HG03378 (cell line): Measurements from ENCODE around the gene PRR14.
"Not testable (repeated sequence)": the region's sequence is repeated elsewhere in the genome, so short reads cannot be mapped to it uniquely, and the experiment has no call there.

Experiments
- ATAC-seq: cut with Tn5 transposase; IDR thresholded peaks from one replicate; pipeline ENCODE4 v1.9.1; 2021; ENCODE audit warnings: mild to moderate bottlenecking, moderate library complexity; ENCODE audit not compliant: unreplicated experiment

The PRR14 gene

DNA sequence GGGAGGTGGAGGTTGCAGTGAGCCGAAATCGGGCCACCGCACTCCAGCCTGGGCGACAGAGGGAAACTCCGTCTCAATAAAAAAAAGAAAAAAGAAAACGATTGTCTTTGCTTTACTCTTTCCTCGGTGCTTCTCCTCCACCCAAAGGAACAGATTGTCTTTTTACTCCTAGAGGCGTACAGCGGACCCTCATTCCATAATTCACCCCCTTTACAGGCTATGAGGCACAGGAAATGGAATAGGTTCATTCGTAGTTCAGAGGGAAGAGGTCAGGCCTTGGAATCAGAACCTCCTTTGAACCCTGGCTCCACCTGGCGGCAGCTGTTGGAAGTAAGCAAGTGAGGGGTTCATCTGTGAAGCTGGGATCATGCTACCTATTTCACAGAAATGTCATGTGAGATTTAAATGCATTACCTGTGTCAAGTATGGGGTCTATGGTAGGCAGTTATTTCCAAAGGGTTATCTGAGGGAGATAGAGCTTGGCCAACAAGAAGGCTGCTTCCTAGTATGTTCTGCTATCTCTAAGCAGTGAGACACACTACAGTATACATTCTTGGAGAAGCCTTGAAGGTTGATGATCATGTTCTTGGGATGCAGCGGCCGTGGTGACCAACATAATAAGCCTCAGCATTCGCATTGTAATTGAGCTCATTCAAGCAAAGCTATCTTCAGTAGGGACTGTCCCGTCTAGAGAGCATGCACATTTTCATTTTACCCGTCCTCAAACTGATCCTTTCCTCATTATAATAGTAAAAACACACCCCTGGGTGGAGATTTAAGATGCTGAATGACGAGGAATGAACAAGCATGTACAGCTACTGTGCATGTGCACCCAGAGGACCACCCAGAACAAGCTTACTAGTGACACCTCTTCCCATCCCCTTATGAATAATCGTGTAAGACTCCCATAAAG is 21.9 kb upstream of the PRR14 start:
- ATAC-seq, result no peak

DNA sequence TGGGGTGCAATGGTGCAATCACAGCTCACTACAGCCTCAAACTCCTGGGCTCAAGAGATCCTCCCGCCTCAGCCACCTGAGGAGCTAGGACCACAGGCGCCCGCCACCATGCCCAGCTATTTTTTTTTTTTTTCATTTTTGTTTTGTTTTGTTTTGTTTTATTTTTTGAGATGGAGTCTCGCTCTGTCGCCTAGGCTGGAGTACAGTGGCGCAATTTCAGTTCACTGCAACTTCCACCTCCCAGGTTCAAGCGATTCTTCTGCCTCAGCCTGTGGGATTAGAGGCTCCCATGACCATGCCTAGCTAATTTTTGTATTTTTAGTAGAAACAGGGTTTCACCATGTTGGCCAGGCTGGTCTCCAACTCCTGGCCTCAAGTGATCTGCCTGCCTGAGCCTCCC is 18.3 kb upstream of the PRR14 start:
- not testable (repeated sequence) for ATAC-seq

DNA sequence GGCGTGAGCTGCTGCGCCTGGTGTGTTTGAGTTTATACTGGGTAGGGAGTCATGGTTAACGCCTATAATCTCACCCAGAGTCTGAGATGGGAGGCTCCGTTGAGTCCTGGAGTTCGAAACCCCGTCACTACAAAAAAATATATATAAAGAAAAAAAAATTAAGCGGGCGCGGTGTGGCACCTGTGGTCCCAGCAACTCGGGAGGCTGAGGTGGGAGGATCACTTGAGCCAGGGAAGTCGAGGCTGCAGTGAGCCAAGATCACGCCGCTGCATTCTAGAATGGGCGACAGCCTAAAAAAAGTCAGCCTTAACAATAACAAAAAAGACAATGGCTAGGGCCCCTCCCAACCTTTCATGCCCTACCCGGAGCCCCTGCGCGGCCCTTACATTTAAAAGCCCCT is 17.2 kb upstream of the PRR14 start:
- ATAC-seq, result no peak

DNA sequence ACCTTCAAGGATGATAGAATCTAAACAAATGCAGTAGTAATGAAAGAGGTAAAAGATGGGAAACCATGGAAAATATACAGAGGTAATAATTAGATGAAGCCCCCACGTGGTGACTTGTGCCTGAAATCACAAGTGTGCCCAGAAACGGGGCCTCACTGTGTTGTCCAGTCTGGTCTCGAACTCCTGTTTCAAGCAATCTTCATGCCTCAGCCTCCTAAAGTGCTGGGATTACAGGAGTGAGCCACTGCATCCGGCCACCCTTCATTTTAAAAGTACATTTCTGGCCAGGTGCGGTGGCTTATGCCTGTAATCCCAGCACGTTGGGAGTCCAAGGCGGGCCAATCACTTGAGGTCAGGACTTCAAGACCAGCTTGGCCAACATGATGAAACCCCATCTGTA is 14.2 kb upstream of the PRR14 start:
- ATAC-seq, result no peak

DNA sequence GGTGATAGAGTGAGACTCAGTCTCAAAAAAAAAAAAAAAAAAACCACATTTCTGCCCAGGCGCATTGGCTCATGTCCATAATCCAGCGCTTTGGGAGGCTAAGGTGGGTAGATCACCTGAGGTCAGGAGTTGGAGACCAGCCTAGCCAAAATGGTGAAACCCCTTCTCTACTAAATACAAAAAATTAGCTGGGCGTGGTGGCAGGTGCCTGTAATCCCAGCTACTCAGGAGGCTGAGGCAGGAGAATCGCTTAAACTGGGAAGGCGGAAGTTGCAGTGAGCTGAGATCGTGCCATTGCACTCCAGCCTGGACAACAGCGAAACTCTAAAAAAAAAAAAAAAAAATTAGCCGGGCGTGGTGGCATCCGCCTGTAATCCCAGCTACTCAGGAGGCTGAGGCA is 13.6 kb upstream of the PRR14 start:
- ATAC-seq, result not testable (repeated sequence)

DNA sequence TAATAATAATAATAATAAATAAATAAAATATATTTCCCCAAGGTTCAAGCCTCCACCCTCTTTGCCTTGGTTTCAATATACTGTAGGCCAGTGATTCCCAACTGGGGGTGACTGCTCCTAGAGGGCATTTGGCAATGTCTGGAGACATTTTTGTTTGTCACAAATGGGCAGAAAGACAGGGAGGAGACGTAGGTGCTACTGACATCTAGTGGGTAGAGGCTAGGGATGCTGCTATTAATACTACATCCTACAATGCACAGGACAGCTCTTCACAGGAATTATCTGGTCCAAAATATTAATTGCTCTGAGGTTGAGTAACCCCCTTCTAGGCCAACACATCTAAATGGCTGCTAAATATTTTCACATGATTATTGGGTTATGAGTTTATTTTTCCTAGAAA is 12.8 kb upstream of the PRR14 start:
- no peak for ATAC-seq

DNA sequence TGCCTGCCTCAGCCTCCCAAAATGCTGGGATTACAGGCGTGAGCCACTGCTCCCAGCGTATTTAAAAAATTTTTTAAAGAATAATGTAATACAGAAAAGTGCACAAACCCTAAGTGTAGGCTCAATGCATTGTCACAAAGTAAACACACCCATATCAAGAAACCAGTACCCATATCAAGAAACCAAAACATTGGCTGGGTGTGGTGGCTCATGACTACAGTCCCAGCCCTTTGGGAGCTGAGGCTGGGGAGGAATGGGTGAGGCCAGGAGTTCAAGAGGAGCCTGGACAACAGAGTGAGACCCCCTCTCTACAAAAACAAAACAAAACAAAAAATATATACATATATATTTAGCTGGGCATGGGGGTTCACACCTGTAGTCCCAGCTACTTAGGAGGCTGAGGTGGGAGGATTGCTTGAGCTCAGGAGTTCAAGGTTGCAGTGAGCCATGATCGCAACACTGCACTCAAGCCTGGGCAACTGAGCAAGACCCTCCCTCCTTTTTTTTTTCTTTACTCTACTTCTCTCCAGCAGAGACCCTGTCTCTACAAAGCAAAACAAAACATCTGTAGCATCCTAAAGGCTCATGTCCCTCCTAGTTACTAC is 9.3 kb upstream of the PRR14 start:
- no peak for ATAC-seq

DNA sequence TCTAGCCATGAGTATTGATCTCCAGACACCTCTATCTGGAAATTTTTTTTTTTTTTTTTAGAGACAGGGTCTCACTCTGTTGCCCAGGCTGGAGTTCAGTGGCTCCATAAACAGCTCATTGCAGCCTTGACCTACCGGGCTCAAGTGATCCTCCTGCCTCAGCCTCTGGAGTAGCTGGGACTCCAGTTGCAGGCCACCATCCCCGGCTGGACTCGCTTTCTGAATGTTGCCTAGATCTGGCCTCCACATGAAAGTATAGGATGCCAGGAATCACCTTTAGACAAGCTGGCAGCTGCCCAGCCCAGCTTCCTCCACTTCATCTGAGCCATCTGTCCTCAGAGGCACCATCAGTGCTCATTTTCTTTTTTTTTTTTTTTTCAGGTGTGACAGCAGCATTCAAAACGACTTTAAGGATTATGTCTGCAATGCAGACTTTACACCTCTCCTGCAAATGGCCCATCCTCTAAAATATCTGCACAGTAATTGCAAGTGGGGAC is 6.4 kb upstream of the PRR14 start:
- ATAC-seq, result no peak

DNA sequence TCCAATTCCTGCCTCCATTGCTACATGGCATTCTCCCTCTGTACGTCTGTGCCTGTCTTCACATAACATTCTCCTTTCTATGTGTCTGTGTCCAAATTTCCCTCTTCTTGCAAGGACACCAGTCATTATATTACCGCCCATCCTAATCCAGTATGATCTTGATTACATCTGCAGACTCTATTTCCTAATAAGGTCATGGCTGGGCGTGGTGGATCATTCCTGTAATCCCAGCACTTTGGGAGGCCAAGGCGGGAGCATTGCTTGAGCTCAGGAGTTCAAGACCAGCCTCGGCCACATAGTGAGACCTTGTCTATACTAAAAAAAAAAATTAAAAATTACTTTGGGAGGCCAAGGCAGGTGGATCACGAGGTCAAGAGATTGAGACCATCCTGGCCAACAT is 5.0 kb upstream of the PRR14 start:
- ATAC-seq, result no peak

DNA sequence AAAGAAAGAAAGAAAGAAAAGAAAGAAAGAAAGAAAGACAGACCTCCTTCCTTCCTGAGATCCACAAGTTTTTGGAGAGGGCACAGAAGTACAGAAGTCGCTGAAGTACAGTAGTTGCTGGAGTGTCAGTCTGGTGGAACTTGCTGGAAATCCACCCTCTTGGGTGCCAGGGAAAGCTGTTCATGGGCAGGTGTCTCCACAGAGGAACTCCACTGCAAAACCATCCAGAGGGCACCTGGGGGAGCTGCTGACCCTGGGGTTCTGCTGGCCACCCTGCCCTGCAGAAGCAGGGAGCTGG is 3.5 kb upstream of the PRR14 start:
- no peak for ATAC-seq

DNA sequence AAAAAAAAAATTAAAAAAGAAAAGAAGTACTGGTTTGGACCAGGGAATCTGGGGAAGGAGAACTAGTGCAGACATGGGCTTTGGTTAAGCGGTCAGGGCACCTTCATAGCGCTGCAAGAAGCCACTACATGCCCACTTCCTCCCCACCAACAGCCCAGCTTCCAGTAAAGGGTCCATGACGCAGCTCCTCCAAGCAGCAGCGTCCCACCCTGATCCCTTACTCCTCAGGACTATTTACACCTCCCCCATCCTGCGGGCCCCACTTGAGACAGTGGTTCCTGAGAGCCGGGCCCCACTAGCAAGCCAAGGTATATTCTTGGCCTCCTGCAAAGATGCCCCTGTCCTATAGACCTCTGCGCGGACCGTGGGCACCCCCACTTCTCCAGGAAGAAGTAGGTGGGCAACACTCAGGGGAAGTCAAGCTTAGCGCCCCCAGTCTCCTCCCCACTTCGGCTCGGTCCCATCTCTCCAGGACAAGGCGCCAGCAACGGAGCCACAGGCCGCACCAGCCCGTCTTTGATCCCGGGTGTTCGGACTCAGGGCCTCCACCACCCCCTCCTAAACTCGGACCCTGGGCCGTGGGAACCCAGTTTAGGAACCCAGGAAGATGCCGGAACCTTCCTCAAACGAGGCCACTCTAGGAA is 913 bp upstream of the PRR14 start:
- ATAC-seq, result no peak

DNA sequence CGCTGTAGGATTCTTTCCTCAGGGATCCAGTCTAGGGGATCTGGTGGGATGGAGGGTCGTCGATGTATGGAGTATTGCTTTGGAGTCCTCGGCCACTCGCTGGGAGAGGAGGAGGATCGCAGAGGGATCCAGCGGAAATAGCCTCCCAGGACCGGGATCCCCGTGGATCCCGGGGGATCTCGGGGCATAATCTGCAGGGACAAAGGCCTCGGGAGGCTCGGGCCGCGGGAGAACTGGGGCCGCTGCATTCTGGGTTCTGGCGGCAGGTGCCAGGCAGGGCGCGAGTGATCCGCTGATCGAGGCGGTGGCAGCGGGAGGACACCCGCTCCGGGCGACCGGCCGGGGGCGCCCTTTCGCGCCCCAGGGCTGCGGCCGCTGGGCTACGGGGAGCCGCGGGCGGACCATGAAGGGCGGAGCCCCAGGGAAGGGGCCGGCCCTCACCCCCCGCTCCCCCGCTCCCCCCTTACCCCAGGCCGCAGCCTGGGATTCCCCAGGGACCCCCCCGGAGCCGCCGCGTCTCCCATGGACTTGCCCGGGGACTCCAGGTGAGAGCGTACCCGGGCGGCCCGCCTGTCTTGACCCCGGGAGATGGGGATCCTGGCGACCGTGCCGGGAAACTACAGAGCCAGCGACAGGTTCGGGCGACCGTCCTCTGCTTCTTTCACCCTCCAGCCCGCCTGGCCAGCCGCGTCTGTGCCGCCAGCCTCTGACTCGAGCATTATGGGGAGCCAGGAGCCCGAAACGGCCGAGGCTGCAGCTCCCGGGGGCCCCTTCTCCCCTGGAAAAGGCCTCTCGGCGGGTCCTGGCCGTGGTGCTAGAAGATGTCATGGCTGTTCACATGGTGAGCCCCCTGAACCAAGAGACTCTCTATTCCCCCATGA is 604 bp downstream of the PRR14 start:
- peak; percentile 23 for ATAC-seq

DNA sequence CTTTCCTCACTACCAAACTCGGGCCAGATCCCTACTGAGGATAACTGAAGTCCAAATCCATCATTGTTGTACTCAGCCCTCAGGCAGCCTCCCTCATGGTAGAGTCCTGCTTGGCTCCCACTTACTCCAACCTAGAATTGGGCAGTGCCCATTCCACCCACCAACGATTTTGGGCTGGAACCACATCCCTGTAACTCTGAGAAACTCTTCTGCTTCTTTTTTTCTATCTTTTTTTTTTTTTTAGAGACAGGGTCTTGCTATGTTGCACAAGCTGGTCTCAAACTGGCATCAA is 1.2 kb downstream of the PRR14 start:
- ATAC-seq, result no peak

DNA sequence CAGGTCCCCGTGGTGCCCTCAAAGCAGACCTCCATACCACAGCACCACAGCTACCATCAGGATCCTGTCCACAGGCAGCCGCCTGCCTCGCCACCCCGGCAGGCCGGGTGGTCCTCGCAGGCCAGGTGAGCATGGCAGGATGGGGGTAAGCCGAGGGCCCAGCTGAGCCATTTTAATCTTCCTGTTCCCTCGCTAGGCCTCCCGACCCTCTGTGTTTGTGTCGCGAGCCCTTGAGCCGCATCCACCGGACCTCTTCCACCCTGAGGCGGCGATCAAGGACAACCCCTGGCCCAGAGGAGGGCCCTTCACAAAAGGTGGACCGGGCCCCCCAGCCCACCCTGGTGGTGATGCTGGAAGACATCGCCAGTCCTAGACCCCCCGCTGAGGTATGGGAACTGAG is 2.0 kb downstream of the PRR14 start:
- ATAC-seq, result no peak

DNA sequence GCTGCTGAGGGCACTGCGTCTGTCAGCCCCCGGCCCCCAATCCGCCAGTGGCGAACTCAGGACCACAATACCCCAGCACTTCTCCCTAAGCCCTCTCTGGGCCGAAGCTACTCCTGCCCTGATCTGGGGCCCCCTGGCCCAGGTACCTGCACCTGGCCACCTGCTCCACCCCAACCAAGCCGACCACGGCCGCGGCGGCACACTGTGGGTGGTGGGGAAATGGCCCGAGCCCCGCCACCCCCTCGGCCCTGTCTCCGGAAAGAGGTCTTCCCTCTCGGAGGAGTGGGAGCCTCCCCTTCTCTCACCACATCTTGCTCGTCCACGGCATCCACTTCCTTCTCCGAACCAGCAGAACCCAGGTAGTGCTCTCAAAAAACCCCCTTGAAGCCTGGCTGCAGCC is 4.1 kb downstream of the PRR14 start:
- ATAC-seq, result no peak

DNA sequence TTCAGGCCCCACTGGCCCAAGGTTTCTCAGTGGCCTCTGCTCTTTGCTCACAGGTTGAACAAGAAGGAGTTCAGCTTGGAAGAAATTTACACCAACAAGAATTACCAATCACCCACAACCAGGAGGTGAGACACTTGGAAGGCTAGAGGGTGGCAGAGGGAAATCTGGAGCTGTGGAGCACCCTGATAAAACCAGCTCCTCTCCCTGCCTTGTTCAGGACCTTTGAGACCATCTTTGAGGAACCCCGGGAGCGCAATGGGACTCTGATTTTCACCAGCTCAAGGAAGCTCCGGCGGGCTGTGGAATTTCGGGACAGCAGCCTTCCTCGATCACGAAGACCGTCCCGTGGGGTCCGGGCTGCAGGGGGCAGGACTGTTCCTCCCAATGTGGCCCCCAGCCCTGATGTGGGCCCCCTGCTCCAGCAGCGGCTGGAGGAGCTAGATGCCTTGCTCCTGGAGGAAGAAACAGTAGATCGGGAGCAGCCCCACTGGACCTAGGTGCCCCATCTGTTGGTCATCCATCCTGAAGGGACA is 5.1 kb downstream of the PRR14 start:
- ATAC-seq, result no peak

DNA sequence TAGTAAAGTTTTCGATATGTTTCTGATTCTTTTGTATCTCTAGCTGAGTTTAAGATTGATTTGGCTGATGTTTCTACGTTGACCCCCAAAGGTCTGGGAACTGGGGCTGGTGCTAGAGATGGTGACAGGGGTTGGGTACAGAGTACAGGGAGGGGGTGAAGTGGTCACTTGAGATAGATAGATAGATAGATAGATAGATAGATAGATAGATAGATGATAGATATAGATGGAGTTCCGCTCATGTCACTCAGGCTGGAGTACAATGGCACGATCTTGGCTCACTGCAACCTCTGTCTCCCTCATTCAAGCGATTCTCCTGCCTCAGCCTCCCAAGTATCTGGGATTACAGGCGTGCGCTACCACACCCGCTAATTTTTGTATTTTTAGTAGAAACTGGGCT is 5.6 kb downstream of the PRR14 start:
- ATAC-seq, result no peak

DNA sequence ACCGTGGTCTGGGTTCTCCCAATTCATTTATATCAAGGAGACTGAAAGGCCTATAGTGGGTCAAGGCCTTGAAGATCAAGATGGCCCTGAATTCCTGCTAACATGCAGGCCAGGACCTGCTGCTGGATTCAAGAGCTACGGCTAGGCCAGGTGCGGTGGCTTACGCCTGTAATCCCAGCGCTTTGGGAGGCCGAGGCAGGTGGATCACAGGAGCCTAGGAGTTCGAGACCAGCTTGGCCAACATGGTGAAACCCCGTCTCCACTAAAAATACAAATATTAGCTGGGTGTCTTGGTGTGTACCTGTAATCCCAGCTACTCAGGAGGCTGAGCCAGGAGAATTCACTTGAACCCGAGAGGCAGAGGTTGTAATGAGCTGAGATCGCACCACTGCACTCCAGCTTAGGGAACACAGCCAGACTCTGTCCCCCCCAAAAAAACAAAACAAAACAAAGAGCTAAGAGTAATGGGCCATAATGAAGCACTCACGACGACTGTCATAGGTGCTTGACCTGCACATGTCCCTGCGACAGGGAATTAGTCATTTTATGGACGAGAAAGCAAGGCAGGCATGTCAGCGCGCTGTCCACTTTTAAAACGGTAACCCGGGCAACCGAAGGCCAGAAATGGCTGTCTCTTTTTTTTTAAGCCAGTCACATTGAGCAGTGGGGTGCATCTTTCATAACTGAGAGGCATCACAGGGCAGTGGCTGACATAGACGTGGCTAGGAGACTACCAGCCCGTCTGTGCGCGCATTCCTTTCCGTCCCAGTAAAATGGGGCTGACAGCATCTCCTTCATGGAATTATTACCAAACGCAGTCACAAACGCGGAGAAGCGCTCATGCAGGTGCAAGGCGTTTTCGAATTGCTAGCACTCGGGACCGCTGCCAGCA is 6.5 kb downstream of the PRR14 start:
- no peak for ATAC-seq

DNA sequence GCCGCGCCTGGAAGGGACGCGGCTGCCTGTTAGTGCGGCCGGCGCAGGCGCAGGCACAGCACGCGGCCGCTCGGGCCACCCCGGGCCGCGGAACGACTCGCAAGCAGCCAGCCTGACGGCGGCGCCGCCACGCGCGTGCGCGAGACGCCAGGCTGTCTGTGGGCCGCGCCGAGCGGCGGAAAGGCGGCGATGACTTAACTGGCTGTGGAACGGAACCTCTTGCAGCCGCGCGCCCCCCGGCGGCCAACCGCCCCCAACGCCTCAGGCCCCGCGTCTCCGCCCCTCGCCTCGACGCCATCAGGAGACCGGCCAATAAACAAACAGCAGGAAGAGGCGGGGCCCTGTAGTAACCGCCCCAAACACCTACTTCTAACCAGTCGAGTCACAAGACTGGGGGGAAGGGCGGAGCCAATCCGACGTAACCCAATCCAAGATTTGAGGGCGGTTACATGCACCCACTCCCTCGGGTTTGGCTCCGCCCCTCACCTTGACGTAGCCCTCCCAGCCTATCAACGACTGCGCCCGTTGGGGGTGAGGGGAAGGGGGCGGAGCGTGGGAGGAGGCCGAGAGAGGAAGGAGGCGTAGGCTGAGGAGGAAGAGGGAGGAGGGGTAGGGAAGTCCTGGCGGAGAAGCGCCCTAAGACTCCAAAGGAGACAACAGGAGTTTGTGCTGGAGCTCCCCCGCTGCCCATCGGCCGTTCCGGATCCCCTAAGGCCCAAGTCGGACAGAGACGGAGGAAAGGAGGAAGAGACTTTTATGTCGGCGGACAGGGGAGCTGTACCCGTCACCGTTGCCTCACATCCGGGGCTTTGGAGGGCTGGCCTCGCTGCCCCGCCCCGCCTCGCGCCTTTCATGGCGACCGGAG is 7.3 kb downstream of the PRR14 start, which contains the start of gene FBRS:
TSS of gene FBRS (plus strand) at position 566 of the 865 bp plus-strand sequence. CDS start 1,088 bp downstream, outside the sequence.
- peak; percentile 73 for ATAC-seq
